Esophagus muscularis mucosa (tissue), 3 donors: ENCODE measurements around the gene MASP1.

Experiments
- POLR2A ChIP-seq: fragments of 450-650 bp; IDR thresholded peaks from one replicate; pipeline ENCODE4 v1.6.1; 2017; ENCODE audit warnings: antibody characterized with exemption, moderate library complexity, mild to moderate bottlenecking, low read depth
- POLR2AphosphoS5 ChIP-seq, 2 donors: sonication (generic); formaldehyde crosslinking; IDR thresholded peaks; one replicate each; pipeline ENCODE4 v1.6.1; 2017; ENCODE audit warnings: antibody characterized with exemption in 2 of 2
- TF ChIP-seq, protein P1 (sequence below), 3 experiments: fragments of 200-600 bp in 2 of 3; fragments of 450-650 bp in 1 of 3; sonication (generic) in 2 of 3; IDR thresholded peaks; one replicate each; pipeline ENCODE4 v1.5.1; 2017 to 2019; ENCODE audit warnings: antibody characterized with exemption in 3 of 3, mild to moderate bottlenecking in 2 of 3, moderate library complexity in 1 of 3

DNA sequence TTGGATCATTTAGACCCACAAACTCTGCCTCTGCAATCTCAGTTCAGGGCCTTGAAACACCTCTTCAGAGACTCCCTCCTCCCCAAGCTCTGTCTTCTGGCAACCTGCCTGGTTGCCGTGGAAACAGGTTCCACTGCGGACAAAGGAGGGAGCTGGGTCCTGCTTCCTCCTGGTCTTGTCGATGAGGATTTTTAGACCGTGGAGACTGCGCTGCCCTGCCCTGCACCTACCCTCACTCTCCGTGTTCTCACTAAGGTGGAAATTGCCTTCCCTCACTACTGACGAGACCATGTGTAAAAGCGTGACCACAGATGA lies 94.2 kb downstream of the MASP1 start, which contains the start of gene RTP1:
- TF ChIP-seq, protein P1, sequence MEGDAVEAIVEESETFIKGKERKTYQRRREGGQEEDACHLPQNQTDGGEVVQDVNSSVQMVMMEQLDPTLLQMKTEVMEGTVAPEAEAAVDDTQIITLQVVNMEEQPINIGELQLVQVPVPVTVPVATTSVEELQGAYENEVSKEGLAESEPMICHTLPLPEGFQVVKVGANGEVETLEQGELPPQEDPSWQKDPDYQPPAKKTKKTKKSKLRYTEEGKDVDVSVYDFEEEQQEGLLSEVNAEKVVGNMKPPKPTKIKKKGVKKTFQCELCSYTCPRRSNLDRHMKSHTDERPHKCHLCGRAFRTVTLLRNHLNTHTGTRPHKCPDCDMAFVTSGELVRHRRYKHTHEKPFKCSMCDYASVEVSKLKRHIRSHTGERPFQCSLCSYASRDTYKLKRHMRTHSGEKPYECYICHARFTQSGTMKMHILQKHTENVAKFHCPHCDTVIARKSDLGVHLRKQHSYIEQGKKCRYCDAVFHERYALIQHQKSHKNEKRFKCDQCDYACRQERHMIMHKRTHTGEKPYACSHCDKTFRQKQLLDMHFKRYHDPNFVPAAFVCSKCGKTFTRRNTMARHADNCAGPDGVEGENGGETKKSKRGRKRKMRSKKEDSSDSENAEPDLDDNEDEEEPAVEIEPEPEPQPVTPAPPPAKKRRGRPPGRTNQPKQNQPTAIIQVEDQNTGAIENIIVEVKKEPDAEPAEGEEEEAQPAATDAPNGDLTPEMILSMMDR (IDR thresholded peaks at IDR 0.05), result no peak
- TF ChIP-seq POLR2A (no peak), POLR2AphosphoS5 (IDR thresholded peaks at IDR 0.05) (no peak)
